ENCODE measurements around the gene ZNF514. TPM values are rescaled to one million over a fixed set of nuclear protein-coding genes. Genes with fewer than 3 reads are reported as not detected.

The ZNF514 gene
- total and polyA plus RNA-seq, 5 experiments from 2014 or later: 10.0 to 43.9 (median 11.2) TPM

Other genes with a start within 250 kb of the ZNF514 start
- gene MAL, start 134.1 kb downstream of the ZNF514 start, total RNA-seq: 100 to 1,000 TPM; 116 to 117 TPM
- gene MAL, start 134.1 kb downstream of the ZNF514 start, polyA plus RNA-seq: 100 to 1,000 TPM; 158 to 284 (median 273) TPM
- 10 to 100 TPM; 59.0 to 66.0 TPM for gene MRPS5, start 38.0 kb downstream of the ZNF514 start, total RNA-seq
- 10 to 100 TPM; 37.2 to 54.6 (median 43.0) TPM for gene MRPS5, start 38.0 kb downstream of the ZNF514 start, polyA plus RNA-seq
- 1 to 10 TPM; 4.0 to 4.7 TPM for gene ZNF2, start 6.0 kb upstream of the ZNF514 start, total RNA-seq
- gene ZNF2, start 6.0 kb upstream of the ZNF514 start, polyA plus RNA-seq: 1 to 10 TPM; 2.5 to 4.2 (median 3.6) TPM
- 1 to 10 TPM; 3.0 to 4.0 TPM for gene ZNF892, start 47.7 kb upstream of the ZNF514 start, total RNA-seq
- gene ZNF892, start 47.7 kb upstream of the ZNF514 start, polyA plus RNA-seq: 1 to 10 TPM in 1 of 3 donors, under 1 TPM in 2; 0.65 to 1.7 (median 0.88) TPM
- under 1 TPM; 0.88 to 0.91 TPM for gene PROM2, start 114.6 kb upstream of the ZNF514 start, total RNA-seq
- gene PROM2, start 114.6 kb upstream of the ZNF514 start, polyA plus RNA-seq: not detected
- not detected for gene KCNIP3, start 137.5 kb upstream of the ZNF514 start, total RNA-seq
- gene KCNIP3, start 137.5 kb upstream of the ZNF514 start, polyA plus RNA-seq: not detected
- 10 to 100 TPM; 30.8 to 35.2 TPM for gene FAHD2A, start 242.9 kb upstream of the ZNF514 start, total RNA-seq
- 10 to 100 TPM; 19.3 to 21.5 (median 20.6) TPM for gene FAHD2A, start 242.9 kb upstream of the ZNF514 start, polyA plus RNA-seq

Measured in naive thymus-derived CD8-positive, alpha-beta T cell (primary cell).